ENCODE data around the gene GKN1.
A peak's percentile ranks its signal among the peaks of the same experiment; 100 is the strongest.

Gene GKN1

GRCh38 chr2:68959001-68959400 lies 15.4 kb upstream of the GKN1 start:
- no peak for DNase-seq (ENCODE audit: low read depth)

- DNase-seq (ENCODE audit: low read depth): no peak
Measured at GRCh38 chr2:68961380-68961779, 13.1 kb upstream of the GKN1 start.

- no peak for DNase-seq (ENCODE audit: low read depth)
Measured at GRCh38 chr2:68964282-68964681, 10.2 kb upstream of the GKN1 start.

- DNase-seq (ENCODE audit: low read depth): no peak
Measured at GRCh38 chr2:68968221-68968620, 6.2 kb upstream of the GKN1 start.

GRCh38 chr2:68969736-68970490 lies 4.5 kb upstream of the GKN1 start:
- no peak for DNase-seq (ENCODE audit: low read depth)

- DNase-seq (ENCODE audit: low read depth): no peak
Measured at GRCh38 chr2:68970566-68971265, 3.7 kb upstream of the GKN1 start.

GRCh38 chr2:68971591-68972231 lies 2.7 kb upstream of the GKN1 start:
- DNase-seq (ENCODE audit: low read depth): peak; percentile 86

GRCh38 chr2:68974946-68975665 lies 670 bp downstream of the GKN1 start:
- DNase-seq (ENCODE audit: low read depth): no peak

GRCh38 chr2:68975844-68976243 lies 1.4 kb downstream of the GKN1 start:
- DNase-seq (ENCODE audit: low read depth): no peak

GRCh38 chr2:68977453-68977852 lies 3.0 kb downstream of the GKN1 start:
- no peak for DNase-seq (ENCODE audit: low read depth)

- DNase-seq (ENCODE audit: low read depth): no peak
Measured at GRCh38 chr2:68978098-68978497, 3.7 kb downstream of the GKN1 start.

- DNase-seq (ENCODE audit: low read depth): no peak
Measured at GRCh38 chr2:68980956-68981355, 6.5 kb downstream of the GKN1 start.

- DNase-seq (ENCODE audit: low read depth): no peak
Measured at GRCh38 chr2:68987021-68987503, 12.6 kb downstream of the GKN1 start.

GRCh38 chr2:68989035-68989434 lies 14.6 kb downstream of the GKN1 start:
- DNase-seq (ENCODE audit: low read depth): no peak

GRCh38 chr2:68992341-68992740 lies 17.9 kb downstream of the GKN1 start:
- DNase-seq (ENCODE audit: low read depth): no peak

- DNase-seq (ENCODE audit: low read depth): no peak
Measured at GRCh38 chr2:68992933-68993332, 18.5 kb downstream of the GKN1 start.

GRCh38 chr2:68993660-68994059 lies 19.2 kb downstream of the GKN1 start:
- DNase-seq (ENCODE audit: low read depth): no peak

GRCh38 chr2:68994864-68995263 lies 20.4 kb downstream of the GKN1 start:
- DNase-seq (ENCODE audit: low read depth): peak; percentile 91

GRCh38 chr2:68995916-68996315 lies 21.5 kb downstream of the GKN1 start:
- DNase-seq (ENCODE audit: low read depth): no peak

GRCh38 chr2:68997401-68997800 lies 23.0 kb downstream of the GKN1 start:
- no peak for DNase-seq (ENCODE audit: low read depth)

- no peak for DNase-seq (ENCODE audit: low read depth)
Measured at GRCh38 chr2:69001879-69002278, 27.4 kb downstream of the GKN1 start.

GRCh38 chr2:69003731-69004130 lies 29.3 kb downstream of the GKN1 start:
- no peak for DNase-seq (ENCODE audit: low read depth)

All from GM04504 (cell line).